MM.1S (cell line): ENCODE results near the gene RBM23.

ENCODE experiments used
- DNase-seq: peaks from one replicate; pipeline ENCODE4 v3.0.0-alpha.2; 2015
- H2AFZ ChIP-seq: fragments of 300-600 bp; sonication (generic); 2 replicates; pipeline ENCODE4 v1.6.0; 2016; ENCODE audit warnings: antibody characterized with exemption, low read length
- H3F3A ChIP-seq: fragments of 300-600 bp; sonication (generic); 2 replicates; pipeline ENCODE4 v1.6.1; 2016; ENCODE audit warnings: mild to moderate bottlenecking, antibody characterized with exemption, low read length, moderate library complexity, mixed read lengths; ENCODE audit not compliant: insufficient read depth
- H3K27ac ChIP-seq: fragments of 300-600 bp; sonication (generic); 2 replicates; pipeline ENCODE4 v1.5.1; 2016; ENCODE audit warnings: mild to moderate bottlenecking, low read length
- H3K27me3 ChIP-seq: fragments of 300-600 bp; sonication (generic); replicated peaks from 2 replicates; pipeline ENCODE4 v1.6.0; 2016; ENCODE audit warnings: low read length; ENCODE audit not compliant: insufficient read depth
- H3K36me3 ChIP-seq: fragments of 300-600 bp; sonication (generic); replicated peaks from 2 replicates; pipeline ENCODE4 v1.6.1; 2016; ENCODE audit warnings: mild to moderate bottlenecking, low read length, mixed read lengths; ENCODE audit not compliant: insufficient read depth
- H3K4me1 ChIP-seq: fragments of 300-600 bp; sonication (generic); 2 replicates; pipeline ENCODE4 v1.6.1; 2016; ENCODE audit warnings: low read length, mixed read lengths
- H3K4me2 ChIP-seq: fragments of 300-600 bp; sonication (generic); 2 replicates; pipeline ENCODE4 v1.6.0; 2016; ENCODE audit warnings: low read depth, low read length
- H3K4me3 ChIP-seq: fragments of 300-600 bp; sonication (generic); 2 replicates; pipeline ENCODE4 v1.5.1; 2016; ENCODE audit warnings: low read length, mixed read lengths
- H3K79me2 ChIP-seq: fragments of 300-600 bp; sonication (generic); 2 replicates; pipeline ENCODE4 v1.6.1; 2016; ENCODE audit warnings: mixed run types, low read length, mixed read lengths
- H3K9ac ChIP-seq: fragments of 300-600 bp; sonication (generic); 2 replicates; pipeline ENCODE4 v1.6.1; 2016; ENCODE audit warnings: low read length, mixed read lengths
- H3K9me2 ChIP-seq: fragments of 300-600 bp; sonication (generic); replicated peaks from 2 replicates; pipeline ENCODE4 v1.6.1; 2016; ENCODE audit warnings: mild to moderate bottlenecking, low read length, mixed read lengths; ENCODE audit not compliant: insufficient read depth
- H3K9me3 ChIP-seq: fragments of 300-600 bp; sonication (generic); replicated peaks from 2 replicates; pipeline ENCODE4 v1.6.1; 2016; ENCODE audit warnings: mild to moderate bottlenecking, low read length, mixed read lengths; ENCODE audit not compliant: insufficient read depth
- H4K20me1 ChIP-seq: fragments of 300-600 bp; sonication (generic); 2 replicates; pipeline ENCODE4 v1.6.1; 2016; ENCODE audit warnings: mild to moderate bottlenecking, low read length, moderate library complexity, mixed read lengths; ENCODE audit not compliant: insufficient read depth
- CTCF ChIP-seq: fragments of 300-600 bp; sonication (generic); IDR thresholded peaks from 2 replicates; pipeline ENCODE4 v1.5.1; 2016; ENCODE audit warnings: antibody characterized with exemption, low read length, mixed read lengths
- EZH2 ChIP-seq: fragments of 300-600 bp; sonication (generic); optimal IDR thresholded peaks from 2 replicates; pipeline ENCODE3; 2017; ENCODE audit warnings: low read depth, mild to moderate bottlenecking, antibody characterized with exemption, low read length, mixed read lengths
- EZH2phosphoT487 ChIP-seq: fragments of 300-600 bp; sonication (generic); IDR thresholded peaks from 2 replicates; pipeline ENCODE4 v1.6.1; 2018; ENCODE audit warnings: antibody characterized with exemption, low read length

Gene RBM23

GRCh38 chr14:22923746-22924145 lies 4.8 kb upstream of the RBM23 start:
- Histone ChIP-seq H3K9me2 (no peaks in the 10 kb centered on the region), H2AFZ (no peak overlapping the region), H3K27ac (no peak overlapping the region), H3K36me3 (no peaks in the 10 kb centered on the region), H3K9me3 (no peaks in the 10 kb centered on the region), H3K4me3 (no peak overlapping the region), H4K20me1 (no peaks in the 10 kb centered on the region), H3K79me2 (peaks cover 12% of the 10 kb centered on the region), H3K4me2 (no peak overlapping the region), H3F3A (0 out of 2 replicates have a peak, but pooled peaks cover 6% of the 10 kb centered on the region), H3K27me3 (no peaks in the 10 kb centered on the region), H3K9ac (no peak overlapping the region), H3K4me1 (peaks cover 11% of the 10 kb centered on the region; the same call in 1 of the 2 replicates)
- TF ChIP-seq CTCF: no peak
- no peak for TF ChIP-seq EZH2
- no peak for TF ChIP-seq EZH2phosphoT487
- DNase-seq: no peak

GRCh38 chr14:22922294-22922693 lies 3.3 kb upstream of the RBM23 start:
- Histone ChIP-seq H3K79me2 (peaks cover 14% of the 10 kb centered on the region), H3K9ac (no peak overlapping the region), H3K9me3 (no peaks in the 10 kb centered on the region), H3K27ac (no peak overlapping the region), H3K4me1 (peaks cover 12% of the 10 kb centered on the region; the same call in 1 of the 2 replicates), H3K27me3 (no peaks in the 10 kb centered on the region), H3K36me3 (no peaks in the 10 kb centered on the region), H2AFZ (no peak overlapping the region), H3K4me2 (no peak overlapping the region), H3F3A (0 out of 2 replicates have a peak, but pooled peaks cover 6% of the 10 kb centered on the region), H3K4me3 (no peak overlapping the region), H4K20me1 (no peaks in the 10 kb centered on the region), H3K9me2 (no peaks in the 10 kb centered on the region)
- TF ChIP-seq EZH2phosphoT487 (no peak), EZH2 (no peak), CTCF (no peak)
- DNase-seq: no peak

- Histone ChIP-seq H3K27me3 (no peaks in the 10 kb centered on the region), H3K4me1 (peaks cover 11% of the 10 kb centered on the region; the same call in 1 of the 2 replicates), H3K4me2 (no peak overlapping the region), H3K4me3 (no peak overlapping the region), H4K20me1 (no peaks in the 10 kb centered on the region), H2AFZ (no peak overlapping the region), H3K9me3 (no peaks in the 10 kb centered on the region), H3K36me3 (no peaks in the 10 kb centered on the region), H3K79me2 (peaks cover 30% of the 10 kb centered on the region), H3F3A (0 out of 2 replicates have a peak, but pooled peaks cover 6% of the 10 kb centered on the region), H3K9me2 (no peaks in the 10 kb centered on the region), H3K9ac (no peak overlapping the region), H3K27ac (no peak overlapping the region)
- no peak for DNase-seq
- no peak for TF ChIP-seq CTCF
- TF ChIP-seq EZH2phosphoT487: no peak
- TF ChIP-seq EZH2: no peak
These were observed 1.7 kb upstream of the RBM23 start for GRCh38 chr14:22920697-22921096.
